Gastrocnemius medialis (tissue), 4 donors: ENCODE data around the gene IDUA.

Experiments used
- POLR2A ChIP-seq, 2 donors: fragments of 450-650 bp; IDR thresholded peaks; one replicate each; pipeline ENCODE4 v1.6.1; 2017; ENCODE audit warnings: antibody characterized with exemption in 2 of 2, mild to moderate bottlenecking in 2 of 2, moderate library complexity in 2 of 2
- TF ChIP-seq, protein P1 (sequence below), 5 experiments: fragments of 450-650 bp in 3 of 5; fragments of 200-600 bp in 2 of 5; sonication (generic) in 2 of 5; IDR thresholded peaks in 4 of 5; conservative IDR thresholded peaks in 1 of 5; 1 replicate in 4 of 5; 2 replicates in 1 of 5; pipeline ENCODE4 v1.5.1; 2016 to 2019; ENCODE audit warnings: antibody characterized with exemption in 5 of 5, mild to moderate bottlenecking in 3 of 5, moderate library complexity in 3 of 5

DNA sequence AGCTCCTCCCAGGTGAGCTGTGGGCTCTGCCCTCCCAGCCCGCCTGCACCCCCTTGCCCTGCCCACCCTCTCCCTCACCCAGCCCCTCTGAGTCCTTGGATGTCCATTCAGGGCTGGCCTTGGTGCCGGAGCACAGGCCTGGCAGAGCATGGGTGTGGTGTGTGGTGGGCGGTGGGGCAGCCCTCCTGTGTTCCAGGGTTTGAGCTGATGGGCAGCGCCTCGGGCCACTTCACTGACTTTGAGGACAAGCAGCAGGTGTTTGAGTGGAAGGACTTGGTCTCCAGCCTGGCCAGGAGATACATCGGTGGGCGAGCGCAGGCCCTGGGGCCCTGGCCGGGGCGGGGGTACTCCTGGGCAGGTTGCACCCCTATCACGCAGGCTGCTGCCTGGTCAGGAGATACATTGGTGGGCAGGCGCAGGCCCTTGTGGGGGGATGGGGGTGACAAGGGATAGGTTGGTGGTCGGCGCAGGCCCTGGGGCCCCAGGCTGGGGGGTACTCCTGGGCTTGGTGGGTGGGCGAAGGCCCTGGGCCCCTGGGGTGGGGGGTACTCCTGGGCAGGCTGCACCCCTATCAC, 13.9 kb downstream of the IDUA start:
- TF ChIP-seq, protein P1, sequence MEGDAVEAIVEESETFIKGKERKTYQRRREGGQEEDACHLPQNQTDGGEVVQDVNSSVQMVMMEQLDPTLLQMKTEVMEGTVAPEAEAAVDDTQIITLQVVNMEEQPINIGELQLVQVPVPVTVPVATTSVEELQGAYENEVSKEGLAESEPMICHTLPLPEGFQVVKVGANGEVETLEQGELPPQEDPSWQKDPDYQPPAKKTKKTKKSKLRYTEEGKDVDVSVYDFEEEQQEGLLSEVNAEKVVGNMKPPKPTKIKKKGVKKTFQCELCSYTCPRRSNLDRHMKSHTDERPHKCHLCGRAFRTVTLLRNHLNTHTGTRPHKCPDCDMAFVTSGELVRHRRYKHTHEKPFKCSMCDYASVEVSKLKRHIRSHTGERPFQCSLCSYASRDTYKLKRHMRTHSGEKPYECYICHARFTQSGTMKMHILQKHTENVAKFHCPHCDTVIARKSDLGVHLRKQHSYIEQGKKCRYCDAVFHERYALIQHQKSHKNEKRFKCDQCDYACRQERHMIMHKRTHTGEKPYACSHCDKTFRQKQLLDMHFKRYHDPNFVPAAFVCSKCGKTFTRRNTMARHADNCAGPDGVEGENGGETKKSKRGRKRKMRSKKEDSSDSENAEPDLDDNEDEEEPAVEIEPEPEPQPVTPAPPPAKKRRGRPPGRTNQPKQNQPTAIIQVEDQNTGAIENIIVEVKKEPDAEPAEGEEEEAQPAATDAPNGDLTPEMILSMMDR (IDR thresholded peaks at IDR 0.05 in 4 of 5, conservative IDR thresholded peaks at IDR 0.05 in 1 of 5): no peak
- no peak for TF ChIP-seq POLR2A (IDR thresholded peaks at IDR 0.05)
